Caco-2 (cell line): ENCODE data around the gene PARVB. TPM values are rescaled to one million over a fixed set of nuclear protein-coding genes. Genes with fewer than 3 reads are reported as not detected.

Experiments
- BruUV-seq: library from RNA; stranded (reverse); fragments of 400-500 nt; replicated peaks from 2 replicates; lab custom pipeline; 2021; lab: Mats Ljungman, UMichigan
- CTCF ChIA-PET: fragments of 300-600 bp; sonication (Branson Sonifier 250); formaldehyde crosslinking; loops from one replicate; lab custom pipeline; 2022; ENCODE audit warnings: antibody characterized with exemption; lab: Charles Lee
- POLR2A ChIA-PET: fragments of 300-600 bp; sonication (Branson Sonifier 250); formaldehyde crosslinking; loops from one replicate; lab custom pipeline; 2022; ENCODE audit warnings: antibody characterized with exemption; lab: Charles Lee
- DNase-seq, 2 experiments: peaks; one replicate each; pipeline versions ENCODE4 v3.0.0 to v3.0.0-alpha.2; 2020 to 2022
- H3K27me3 ChIP-seq: replicated peaks from 2 replicates; pipeline ENCODE4 v1.6.0; 2011; ENCODE audit warnings: low read length; ENCODE audit not compliant: control insufficient read depth, insufficient read depth
- H3K36me3 ChIP-seq: 2 replicates; pipeline ENCODE4 v1.5.1; 2011; ENCODE audit warnings: low read length; ENCODE audit not compliant: control insufficient read depth, insufficient read depth
- H3K4me1 ChIP-seq: fragments of 250-450 bp; sonication (Bioruptor Pico); 2 replicates; pipeline ENCODE4 v1.5.1; 2020; ENCODE audit warnings: mild to moderate bottlenecking
- H3K4me3 ChIP-seq: 2 replicates; pipeline ENCODE4 v1.5.1; 2011; ENCODE audit warnings: low read depth, mild to moderate bottlenecking, control low read depth, low read length
- H3K9me3 ChIP-seq: fragments of 250-450 bp; sonication (Bioruptor Pico); 2 replicates; pipeline ENCODE4 v1.5.1; 2020; ENCODE audit warnings: mild to moderate bottlenecking, moderate library complexity
- H3K27ac Mint-ChIP-seq: one replicate; pipeline ENCODE4 v1.8.0; 2022; ENCODE audit warnings: mixed read lengths; ENCODE audit not compliant: unreplicated experiment
- H3K27me3 Mint-ChIP-seq: one replicate; pipeline ENCODE4 v1.8.0; 2022; ENCODE audit warnings: mixed read lengths; ENCODE audit not compliant: insufficient read depth, unreplicated experiment
- H3K36me3 Mint-ChIP-seq: one replicate; pipeline ENCODE4 v1.8.0; 2022; ENCODE audit warnings: mild to moderate bottlenecking, mixed read lengths; ENCODE audit not compliant: insufficient read depth, unreplicated experiment
- H3K4me1 Mint-ChIP-seq: one replicate; pipeline ENCODE4 v1.8.0; 2022; ENCODE audit warnings: low read depth, mixed read lengths; ENCODE audit not compliant: unreplicated experiment
- H3K4me3 Mint-ChIP-seq: one replicate; pipeline ENCODE4 v1.8.0; 2022; ENCODE audit warnings: mild to moderate bottlenecking, moderate library complexity, mixed read lengths; ENCODE audit not compliant: unreplicated experiment
- H3K9me3 Mint-ChIP-seq: one replicate; pipeline ENCODE4 v1.8.0; 2022; ENCODE audit warnings: mixed read lengths; ENCODE audit not compliant: unreplicated experiment
- CTCF ChIP-seq, 2 experiments: fragments of 200-600 bp in 1 of 2; IDR thresholded peaks; 1 replicate in 1 of 2; 2 replicates in 1 of 2; pipeline versions ENCODE4 v1.5.1 to v1.8.0; 2011 to 2022; ENCODE audit warnings: antibody characterized with exemption in 1 of 2, control low read depth in 1 of 2, inconsistent platforms in 1 of 2, low read depth in 1 of 2, low read length in 1 of 2, mild to moderate bottlenecking in 1 of 2, moderate library complexity in 1 of 2; ENCODE audit not compliant: insufficient read depth in 1 of 2, severe bottlenecking in 1 of 2, unreplicated experiment in 1 of 2
- intact Hi-C: fragments of 100-400 bp; cut with micrococcal nuclease; formaldehyde crosslinking; loops from one replicate; pipeline ENCODE4 v1.10.0; 2022; ENCODE audit not compliant: unreplicated experiment
- total RNA-seq: library from RNA; stranded (reverse); gene quantifications from 2 replicates; pipeline ENCODE4 v1.2.3, GENCODE V29; 2022

PARVB gene
- total RNA-seq, 1 experiment from 2014 or later, result 28.8 TPM

DNA sequence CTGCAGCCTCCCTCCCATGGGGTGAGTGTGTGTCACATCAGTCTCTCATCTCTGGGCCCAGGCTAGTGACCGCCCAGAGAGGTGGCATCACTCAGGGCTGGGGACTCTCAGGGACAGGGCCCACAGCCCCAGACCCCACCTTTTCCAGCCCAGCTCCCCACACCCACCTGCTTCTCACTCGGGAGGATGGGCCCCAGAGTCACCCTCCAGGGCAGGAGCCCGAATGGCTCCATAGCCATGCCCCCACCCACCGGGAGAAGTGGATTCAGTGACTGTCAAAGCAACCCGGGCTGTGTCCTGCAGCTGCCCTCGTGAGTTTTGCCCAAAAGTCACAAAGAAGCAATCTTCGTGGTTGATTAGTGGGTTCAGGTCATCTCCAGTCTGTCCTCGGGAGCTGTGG, 182.6 kb downstream of the PARVB start:
- H3K9me3 ChIP-seq, result no peaks in the 10 kb centered on the region
- H3K27me3 Mint-ChIP-seq, result peaks cover 27% of the 10 kb centered on the region
- H3K27me3 ChIP-seq, result no peaks in the 10 kb centered on the region; the same call in 1 of the 2 replicates
- no peaks in the 10 kb centered on the region for H3K36me3 ChIP-seq
- no peak for DNase-seq
- no peaks in the 10 kb centered on the region for H3K4me1 ChIP-seq
- no peak overlapping the region for H3K4me3 ChIP-seq
- no TSS peak for BruUV-seq
- H3K4me1 Mint-ChIP-seq, result no peaks in the 10 kb centered on the region
- H3K9me3 Mint-ChIP-seq, result peaks cover 14% of the 10 kb centered on the region
- POLR2A ChIA-PET, result no interaction called here
- no peak overlapping the region for H3K27ac Mint-ChIP-seq
- intact Hi-C loops, result no loop called here
- TF ChIP-seq CTCF (IDR thresholded peaks at IDR 0.05; ENCODE audit: insufficient read depth in 1 of 2, low read depth in 1 of 2, low read length in 1 of 2, severe bottlenecking in 1 of 2, unreplicated experiment in 1 of 2), result no peak
- H3K36me3 Mint-ChIP-seq, result no peaks in the 10 kb centered on the region
- no peak overlapping the region for H3K4me3 Mint-ChIP-seq
- CTCF ChIA-PET, result no interaction called here

GRCh38 chr22:44207173-44207980, 183.3 kb downstream of the PARVB start:
- DNase-seq, result no peak
- H3K36me3 ChIP-seq, result no peaks in the 10 kb centered on the region
- CTCF ChIA-PET, result no interaction called here
- peaks cover 26% of the 10 kb centered on the region for H3K27me3 Mint-ChIP-seq
- no peaks in the 10 kb centered on the region for H3K4me1 ChIP-seq
- BruUV-seq, result no TSS peak
- H3K4me3 Mint-ChIP-seq, result no peak overlapping the region
- intact Hi-C loops, result no loop called here
- no peak overlapping the region for H3K4me3 ChIP-seq
- H3K27ac Mint-ChIP-seq, result no peak overlapping the region
- no peaks in the 10 kb centered on the region for H3K36me3 Mint-ChIP-seq
- no peaks in the 10 kb centered on the region for H3K9me3 ChIP-seq
- TF ChIP-seq CTCF (IDR thresholded peaks at IDR 0.05; ENCODE audit: insufficient read depth in 1 of 2, low read depth in 1 of 2, low read length in 1 of 2, severe bottlenecking in 1 of 2, unreplicated experiment in 1 of 2), result no peak
- no peaks in the 10 kb centered on the region for H3K4me1 Mint-ChIP-seq
- H3K27me3 ChIP-seq, result no peaks in the 10 kb centered on the region
- POLR2A ChIA-PET, result no interaction called here
- H3K9me3 Mint-ChIP-seq, result peaks cover 14% of the 10 kb centered on the region

GRCh38 chr22:44207981-44208317, 183.8 kb downstream of the PARVB start:
- Histone ChIP-seq H3K27me3 (no peaks in the 10 kb centered on the region), H3K4me3 (no peak overlapping the region), H3K4me1 (no peaks in the 10 kb centered on the region), H3K36me3 (no peaks in the 10 kb centered on the region), H3K9me3 (no peaks in the 10 kb centered on the region)
- Mint-ChIP-seq H3K27ac (no peak overlapping the region), H3K27me3 (peaks cover 24% of the 10 kb centered on the region), H3K9me3 (peaks cover 14% of the 10 kb centered on the region), H3K4me1 (no peaks in the 10 kb centered on the region), H3K36me3 (no peaks in the 10 kb centered on the region), H3K4me3 (no peak overlapping the region)
- no TSS peak for BruUV-seq
- POLR2A ChIA-PET, result no interaction called here
- no peak for DNase-seq
- CTCF ChIA-PET, result no interaction called here
- no peak for TF ChIP-seq CTCF (IDR thresholded peaks at IDR 0.05; ENCODE audit: insufficient read depth in 1 of 2, low read depth in 1 of 2, low read length in 1 of 2, severe bottlenecking in 1 of 2, unreplicated experiment in 1 of 2)
- intact Hi-C loops, result no loop called here
